ENCODE results near the gene N4BP2L2. TPM values are rescaled to one million over a fixed set of nuclear protein-coding genes. Genes with fewer than 3 reads are reported as not detected.

The N4BP2L2 gene
- total and polyA plus RNA-seq, 4 donors = 41.1 to 402 (median 75.0) TPM

GRCh38 chr13:32383836-32384618, 154.6 kb downstream of the N4BP2L2 start:
- Histone ChIP-seq H3K4me3 (no peak overlapping the region), H3K27me3 (ENCODE audit: control insufficient read depth in 3 of 3, insufficient read depth in 3 of 3, low read length in 2 of 3) (no peaks in the 10 kb centered on the region), H3K27ac (ENCODE audit: low read depth in 1 of 2, low read length in 1 of 2) (no peak overlapping the region), H3K9me3 (ENCODE audit: control insufficient read depth in 4 of 4, insufficient read depth in 3 of 4, low read length in 3 of 4) (no peaks in the 10 kb centered on the region), H3K4me1 (ENCODE audit: control insufficient read depth in 5 of 5, insufficient read depth in 5 of 5, low read length in 5 of 5) (no peaks in the 10 kb centered on the region), H3K36me3 (ENCODE audit: control insufficient read depth in 4 of 4, insufficient read depth in 4 of 4, low read length in 4 of 4) (peaks cover 0 to 4% (median 2%) of the 10 kb centered on the region in 4 donors), H3K9ac (ENCODE audit: insufficient read depth in 1 of 2, low read length in 2 of 2) (no peak overlapping the region)
- no peak for TF ChIP-seq CTCF (IDR thresholded peaks at IDR 0.05; ENCODE audit: control extremely low read depth, extremely low read depth)
- ATAC-seq (ENCODE audit: insufficient read depth, low FRiP score) (no peak), DNase-seq (no peak)
- 78 to 90% methylated on average over 5 of the region's 5 CpGs for WGBS, 2 donors

Small RNA genes within 50 kb of the gene (small RNA-seq; reads per million reads assigned to genes)
- gene RF00190 (ENCODE audit: low replicate concordance) = not detected

Other genes starting within 250 kb of the N4BP2L2 start
- gene ZAR1L, start 223.4 kb downstream of the N4BP2L2 start, total RNA-seq = not detected
- gene ZAR1L, start 223.4 kb downstream of the N4BP2L2 start, polyA plus RNA-seq = not detected
- gene BRCA2, start 223.3 kb downstream of the N4BP2L2 start, total RNA-seq = 10 to 100 TPM in 1 of 2 donors, 1 to 10 TPM in 1; 3.7 to 12.8 TPM
- 1 to 10 TPM in 1 of 2 donors, under 1 TPM in 1; 0.85 to 1.1 TPM for gene BRCA2, start 223.3 kb downstream of the N4BP2L2 start, polyA plus RNA-seq
- gene N4BP2L1, start 110.7 kb downstream of the N4BP2L2 start, total RNA-seq = 10 to 100 TPM; 12.4 to 81.8 TPM
- 10 to 100 TPM; 12.6 to 21.6 TPM for gene N4BP2L1, start 110.7 kb downstream of the N4BP2L2 start, polyA plus RNA-seq
- gene PDS5B, start 47.7 kb upstream of the N4BP2L2 start, total RNA-seq = 100 to 1,000 TPM in 1 of 2 donors, 10 to 100 TPM in 1; 31.0 to 111 TPM
- gene PDS5B, start 47.7 kb upstream of the N4BP2L2 start, polyA plus RNA-seq = 1 to 10 TPM; 5.3 to 7.7 TPM

Data from lung (tissue), 13 donors.